Prostate gland (tissue), 2 donors: ENCODE data around the gene SBNO2. TPM values are rescaled to one million over a fixed set of nuclear protein-coding genes. Genes with fewer than 3 reads are reported as not detected.

Source experiments
- DNase-seq: peaks from one replicate; pipeline ENCODE4 v3.0.0-alpha.2; 2019; ENCODE audit warnings: low spot score
- H3K27ac ChIP-seq, 2 donors: fragments of 200-600 bp; sonication (generic); 2 replicates each; pipeline ENCODE4 v1.5.1; 2017 to 2019
- H3K27me3 ChIP-seq: fragments of 200-600 bp; sonication (generic); replicated peaks from 2 replicates; pipeline ENCODE4 v1.5.1; 2019; ENCODE audit not compliant: insufficient read depth
- H3K36me3 ChIP-seq, 2 donors: fragments of 200-600 bp; sonication (generic); 1 replicate in 1 of 2; 2 replicates in 1 of 2; pipeline versions ENCODE4 v1.5.1 to v1.8.1; 2017 to 2019
- H3K4me1 ChIP-seq: fragments of 200-600 bp; sonication (generic); replicated peaks from 2 replicates; pipeline ENCODE4 v1.5.1; 2019
- H3K4me3 ChIP-seq, 2 donors: fragments of 200-600 bp; sonication (generic); 2 replicates each; pipeline ENCODE4 v1.5.1; 2017 to 2019
- H3K9me3 ChIP-seq: fragments of 200-600 bp; sonication (generic); 2 replicates; pipeline ENCODE4 v1.5.1; 2017
- POLR2A ChIP-seq: fragments of 450-650 bp; IDR thresholded peaks from one replicate; pipeline ENCODE4 v1.6.1; 2016; ENCODE audit warnings: antibody characterized with exemption, mild to moderate bottlenecking
- POLR2AphosphoS5 ChIP-seq: sonication (generic); formaldehyde crosslinking; IDR thresholded peaks from one replicate; pipeline ENCODE4 v1.6.1; 2017; ENCODE audit warnings: antibody characterized with exemption
- WGBS: methylation state at CpG from one replicate; pipeline ENCODE4 v1.1.5; 2018; 5-methylcytosine and 5-hydroxymethylcytosine counted together
- intact Hi-C: fragments of 100-400 bp; cut with DNase I; formaldehyde crosslinking; loops from one replicate; pipeline ENCODE4 v1.14.2; 2022
- total RNA-seq, 2 donors: library from RNA; depleted of rRNA; stranded (reverse); fragments of >200 nt; gene quantifications; one replicate each; pipeline ENCODE4 v1.1.0, GENCODE V29; 2016
- TF ChIP-seq, protein P1 (sequence below), 4 experiments: fragments of 200-600 bp in 2 of 4; fragments of 450-650 bp in 2 of 4; sonication (generic) in 2 of 4; IDR thresholded peaks; 1 replicate in 3 of 4; 2 replicates in 1 of 4; pipeline ENCODE4 v1.5.1; 2016 to 2019; ENCODE audit warnings: antibody characterized with exemption in 4 of 4, mild to moderate bottlenecking in 2 of 4, moderate library complexity in 2 of 4

Gene SBNO2
- total RNA-seq, 2 donors from 2014 or later = 32.5 to 79.9 TPM

DNA sequence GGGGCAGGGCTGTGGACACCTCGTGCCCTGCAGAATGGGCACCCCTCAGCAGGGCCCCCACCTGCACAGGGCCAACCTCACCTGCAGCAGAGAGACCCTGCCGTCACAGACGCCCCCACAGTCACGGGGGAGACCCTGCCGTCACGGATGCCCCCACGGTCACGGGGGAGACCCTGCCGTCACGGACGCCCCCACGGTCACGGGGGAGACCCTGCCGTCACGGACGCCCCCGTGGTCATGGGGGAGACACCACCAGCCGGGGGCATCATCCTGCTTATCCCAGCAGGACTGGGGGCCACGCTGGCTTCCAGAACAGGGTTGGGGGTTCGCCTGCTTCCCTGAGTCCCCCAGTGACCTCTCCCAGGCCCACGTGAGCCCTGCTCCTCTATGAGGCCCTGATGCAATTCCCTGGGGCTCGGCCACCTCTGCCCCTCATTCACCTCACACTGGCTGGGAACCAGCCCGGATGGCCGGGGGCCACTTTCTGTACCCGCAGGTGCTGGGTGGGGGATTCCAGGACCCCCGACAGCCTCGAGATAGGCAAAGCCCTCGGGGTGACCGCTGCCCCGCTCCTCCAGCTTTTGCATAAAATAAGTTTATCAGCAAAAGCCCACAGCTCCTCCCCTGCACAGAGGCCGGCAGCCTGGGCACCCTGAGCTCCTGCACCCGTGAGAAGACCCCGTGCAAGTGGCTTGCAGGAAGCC is 23.6 kb downstream of the SBNO2 start:
- no peak overlapping the region for H3K27ac ChIP-seq
- TF ChIP-seq, protein P1, sequence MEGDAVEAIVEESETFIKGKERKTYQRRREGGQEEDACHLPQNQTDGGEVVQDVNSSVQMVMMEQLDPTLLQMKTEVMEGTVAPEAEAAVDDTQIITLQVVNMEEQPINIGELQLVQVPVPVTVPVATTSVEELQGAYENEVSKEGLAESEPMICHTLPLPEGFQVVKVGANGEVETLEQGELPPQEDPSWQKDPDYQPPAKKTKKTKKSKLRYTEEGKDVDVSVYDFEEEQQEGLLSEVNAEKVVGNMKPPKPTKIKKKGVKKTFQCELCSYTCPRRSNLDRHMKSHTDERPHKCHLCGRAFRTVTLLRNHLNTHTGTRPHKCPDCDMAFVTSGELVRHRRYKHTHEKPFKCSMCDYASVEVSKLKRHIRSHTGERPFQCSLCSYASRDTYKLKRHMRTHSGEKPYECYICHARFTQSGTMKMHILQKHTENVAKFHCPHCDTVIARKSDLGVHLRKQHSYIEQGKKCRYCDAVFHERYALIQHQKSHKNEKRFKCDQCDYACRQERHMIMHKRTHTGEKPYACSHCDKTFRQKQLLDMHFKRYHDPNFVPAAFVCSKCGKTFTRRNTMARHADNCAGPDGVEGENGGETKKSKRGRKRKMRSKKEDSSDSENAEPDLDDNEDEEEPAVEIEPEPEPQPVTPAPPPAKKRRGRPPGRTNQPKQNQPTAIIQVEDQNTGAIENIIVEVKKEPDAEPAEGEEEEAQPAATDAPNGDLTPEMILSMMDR (IDR thresholded peaks at IDR 0.05) = no peak
- TF ChIP-seq POLR2A = no peak
- no peak overlapping the region for H3K4me3 ChIP-seq
- H3K9me3 ChIP-seq = no peaks in the 10 kb centered on the region
- DNase-seq = no peak
- no peaks in the 10 kb centered on the region for H3K27me3 ChIP-seq
- 92% methylated on average over 29 of the region's 33 CpGs for WGBS
- peaks cover 3% of the 10 kb centered on the region for H3K4me1 ChIP-seq
- intact Hi-C loops = no loop called here
- no peaks in the 10 kb centered on the region for H3K36me3 ChIP-seq

GRCh38 chr19:1149259-1150045 is 24.6 kb downstream of the SBNO2 start:
- WGBS = 94% methylated on average over 36 of the region's 39 CpGs
- intact Hi-C loops = no loop called here
- Histone ChIP-seq H3K4me3 (no peak overlapping the region), H3K9me3 (no peaks in the 10 kb centered on the region), H3K36me3 (no peaks in the 10 kb centered on the region), H3K4me1 (no peaks in the 10 kb centered on the region), H3K27ac (no peak overlapping the region), H3K27me3 (no peaks in the 10 kb centered on the region)
- DNase-seq = no peak
- TF ChIP-seq POLR2A (no peak), POLR2AphosphoS5 (no peak)
- TF ChIP-seq, protein P1 (IDR thresholded peaks at IDR 0.05) = no peak

- H3K4me1 ChIP-seq = no peaks in the 10 kb centered on the region
These were observed 26.0 kb downstream of the SBNO2 start for GRCh38 chr19:1147934-1148549.

GRCh38 chr19:1146858-1147780 is 26.9 kb downstream of the SBNO2 start:
- 80% methylated on average over 30 of the region's 38 CpGs for WGBS
- H3K27ac ChIP-seq = no peak overlapping the region
- H3K4me1 ChIP-seq = no peaks in the 10 kb centered on the region
- H3K4me3 ChIP-seq = no peak overlapping the region
- H3K36me3 ChIP-seq = no peaks in the 10 kb centered on the region
- TF ChIP-seq POLR2AphosphoS5 = no peak
- TF ChIP-seq, protein P1 (IDR thresholded peaks at IDR 0.05) = no peak
- no peak for TF ChIP-seq POLR2A
- no peak for DNase-seq
- intact Hi-C loops = no loop called here
- H3K9me3 ChIP-seq = no peaks in the 10 kb centered on the region
- no peaks in the 10 kb centered on the region for H3K27me3 ChIP-seq

More at GRCh38 chr19:1147934-1148549, 26.0 kb downstream of the SBNO2 start:
- no peak overlapping the region for H3K27ac ChIP-seq
- no peak overlapping the region for H3K4me3 ChIP-seq
- H3K36me3 ChIP-seq = no peaks in the 10 kb centered on the region
- TF ChIP-seq POLR2A (no peak), POLR2AphosphoS5 (no peak)
- TF ChIP-seq, protein P1 (IDR thresholded peaks at IDR 0.05) = no peak
- WGBS = 84% methylated on average over 14 of the region's 15 CpGs
- no peaks in the 10 kb centered on the region for H3K27me3 ChIP-seq
- intact Hi-C loops = no loop called here
- DNase-seq = no peak
- no peaks in the 10 kb centered on the region for H3K9me3 ChIP-seq
